ENCODE results near the gene CDKL5. TPM values are rescaled to one million over a fixed set of nuclear protein-coding genes. Genes with fewer than 3 reads are reported as not detected.
A peak's percentile ranks its signal among the peaks of the same experiment; 100 is the strongest.

Gene CDKL5
- total and polyA plus RNA-seq, 5 experiments from 2014 or later: 0.74 to 5.6 (median 1.3) TPM

DNA sequence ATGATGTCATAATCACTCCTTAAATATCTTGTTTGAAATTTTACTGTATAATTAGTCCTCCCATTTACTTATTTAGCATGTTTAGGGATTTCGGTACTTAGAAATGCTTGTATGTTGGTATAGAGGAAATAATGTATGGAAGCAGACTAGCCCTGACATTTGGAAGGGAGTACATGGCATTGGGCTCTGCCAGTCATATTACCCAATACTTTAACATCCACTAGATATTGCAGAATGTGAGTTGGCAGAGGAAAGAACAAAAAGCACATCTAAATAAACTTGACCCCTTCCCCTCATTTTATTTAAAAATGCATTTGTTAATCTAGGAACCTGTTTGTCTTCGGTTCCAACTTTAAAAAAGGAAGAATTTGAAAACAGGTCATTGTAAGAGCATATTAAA is 168.7 kb downstream of the CDKL5 start:
- Mint-ChIP-seq H3K4me3 (no peak overlapping the region), H3K9me3 (peaks cover 0 to 5% (median 0%) of the 10 kb centered on the region in 9 donors), H3K27ac (no peak overlapping the region), H3K4me1 (no peaks in the 10 kb centered on the region), H3K36me3 (peaks cover 17 to 22% (median 20%) of the 10 kb centered on the region in 3 donors), H3K27me3 (no peaks in the 10 kb centered on the region)
- no peak for DNase-seq
- no peak for ATAC-seq
- POLR2A ChIA-PET: no interaction called here

DNA sequence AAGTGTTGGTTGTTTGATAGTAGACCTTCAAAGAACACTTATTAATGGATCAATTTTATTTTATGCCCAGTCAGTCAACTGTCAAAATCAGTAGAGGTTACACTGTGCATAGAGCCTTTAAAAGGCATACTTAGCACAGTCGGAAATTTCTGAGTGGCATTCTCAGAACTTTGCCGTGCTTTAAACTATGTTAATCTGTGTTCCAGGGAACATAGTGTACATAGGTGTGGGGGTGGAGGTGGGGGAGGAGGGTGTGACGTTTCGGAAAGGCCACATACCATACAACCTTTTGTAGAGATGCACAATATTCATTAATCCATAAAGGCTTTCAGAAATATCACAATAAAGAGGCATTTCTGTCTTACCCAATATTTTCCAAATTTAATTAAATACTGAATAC is 170.7 kb downstream of the CDKL5 start:
- Mint-ChIP-seq H3K36me3 (peaks cover 13 to 21% (median 17%) of the 10 kb centered on the region in 3 donors), H3K27me3 (no peaks in the 10 kb centered on the region), H3K27ac (no peak overlapping the region), H3K4me1 (no peaks in the 10 kb centered on the region), H3K4me3 (no peak overlapping the region), H3K9me3 (peaks cover 0 to 3% (median 0%) of the 10 kb centered on the region in 9 donors)
- POLR2A ChIA-PET: no interaction called here
- DNase-seq: no peak
- ATAC-seq: no peak

DNA sequence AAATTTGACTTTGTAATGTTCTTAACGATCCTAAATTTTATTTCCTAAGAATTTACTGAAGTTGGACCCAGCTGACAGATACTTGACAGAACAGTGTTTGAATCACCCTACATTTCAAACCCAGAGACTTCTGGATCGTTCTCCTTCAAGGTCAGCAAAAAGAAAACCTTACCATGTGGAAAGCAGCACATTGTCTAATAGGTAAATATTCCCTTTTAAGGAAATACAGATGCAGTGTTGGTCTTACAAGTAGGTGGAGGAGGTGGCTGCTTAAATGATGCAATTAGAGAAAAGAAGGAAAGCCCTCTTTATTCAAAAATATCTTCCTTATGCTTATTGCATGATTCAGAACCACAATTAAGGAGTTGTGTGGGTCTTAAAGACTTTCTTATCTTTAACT is 173.0 kb downstream of the CDKL5 start:
- H3K36me3 Mint-ChIP-seq: peaks cover 12 to 25% (median 13%) of the 10 kb centered on the region in 3 donors
- H3K27me3 Mint-ChIP-seq: no peaks in the 10 kb centered on the region
- DNase-seq: no peak
- POLR2A ChIA-PET: no interaction called here
- peaks cover 0 to 2% (median 0%) of the 10 kb centered on the region in 4 donors for H3K4me1 Mint-ChIP-seq
- ATAC-seq: no peak
- H3K4me3 Mint-ChIP-seq: no peak overlapping the region
- peaks cover 0 to 2% (median 0%) of the 10 kb centered on the region in 9 donors for H3K9me3 Mint-ChIP-seq
- peak overlapping the region in 1 of 10 donors; percentile 26 for H3K27ac Mint-ChIP-seq

DNA sequence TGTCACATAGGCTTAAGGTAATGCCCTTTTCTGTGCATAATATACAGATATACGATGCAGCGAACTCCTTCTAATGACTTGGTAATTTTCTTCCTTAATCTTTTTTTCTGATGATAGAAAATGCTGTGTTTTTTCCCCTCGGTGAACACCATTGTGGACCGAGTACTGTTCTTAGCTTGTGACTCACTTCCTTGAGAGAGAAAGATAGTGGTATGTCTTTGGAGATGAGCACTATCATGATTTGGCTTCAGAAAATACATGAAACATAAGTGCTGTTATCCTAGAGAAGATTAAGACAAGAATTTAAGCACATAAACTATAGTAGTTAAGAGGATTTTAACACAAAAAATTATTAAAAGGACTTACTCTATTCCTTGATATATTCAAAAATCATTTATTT is 182.6 kb downstream of the CDKL5 start:
- no peak overlapping the region for H3K4me3 Mint-ChIP-seq
- POLR2A ChIA-PET: no interaction called here
- peaks cover 0 to 3% (median 0%) of the 10 kb centered on the region in 4 donors for H3K4me1 Mint-ChIP-seq
- DNase-seq: no peak
- no peaks in the 10 kb centered on the region for H3K9me3 Mint-ChIP-seq
- H3K36me3 Mint-ChIP-seq: peaks cover 4 to 47% (median 16%) of the 10 kb centered on the region in 3 donors
- no peak overlapping the region for H3K27ac Mint-ChIP-seq
- no peak for ATAC-seq
- H3K27me3 Mint-ChIP-seq: no peaks in the 10 kb centered on the region

DNA sequence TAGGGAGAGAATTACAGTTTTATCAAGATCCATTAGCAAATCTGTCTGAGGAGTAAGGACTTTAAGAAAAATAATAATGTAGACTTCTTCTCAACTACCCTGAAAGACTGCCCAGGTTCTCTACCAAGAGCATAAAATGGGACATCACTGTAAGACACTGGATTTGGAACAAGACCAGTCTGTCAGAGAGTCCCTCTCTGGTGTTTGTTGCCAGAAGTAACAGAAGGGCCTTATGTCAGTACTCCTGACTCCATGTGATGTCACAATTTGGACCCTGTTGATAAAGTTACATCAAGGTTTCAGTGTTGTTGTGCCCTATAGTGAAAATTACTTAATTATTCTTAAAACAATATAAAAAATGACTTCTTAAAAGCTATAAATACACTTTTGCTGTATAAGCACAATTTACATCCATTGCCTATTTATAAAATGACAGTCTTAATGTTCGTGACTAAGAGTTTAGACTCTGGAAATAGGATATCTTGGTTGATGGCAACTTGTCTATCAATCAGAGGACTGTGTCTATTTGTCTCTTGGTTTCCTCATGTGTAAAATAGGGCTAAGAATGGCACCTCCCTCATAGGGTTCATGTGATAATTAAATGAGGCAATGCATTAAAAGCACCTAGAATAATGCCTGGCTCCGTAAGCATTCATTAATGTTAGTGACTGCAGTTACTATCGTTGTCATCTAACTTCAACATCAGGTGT is 188.7 kb downstream of the CDKL5 start:
- DNase-seq (no peak), ATAC-seq (no peak)
- Mint-ChIP-seq H3K27me3 (no peaks in the 10 kb centered on the region), H3K9me3 (no peaks in the 10 kb centered on the region), H3K36me3 (peaks cover 4 to 18% (median 16%) of the 10 kb centered on the region in 3 donors), H3K4me3 (no peak overlapping the region), H3K4me1 (no peaks in the 10 kb centered on the region), H3K27ac (no peak overlapping the region)
- POLR2A ChIA-PET: no interaction called here

DNA sequence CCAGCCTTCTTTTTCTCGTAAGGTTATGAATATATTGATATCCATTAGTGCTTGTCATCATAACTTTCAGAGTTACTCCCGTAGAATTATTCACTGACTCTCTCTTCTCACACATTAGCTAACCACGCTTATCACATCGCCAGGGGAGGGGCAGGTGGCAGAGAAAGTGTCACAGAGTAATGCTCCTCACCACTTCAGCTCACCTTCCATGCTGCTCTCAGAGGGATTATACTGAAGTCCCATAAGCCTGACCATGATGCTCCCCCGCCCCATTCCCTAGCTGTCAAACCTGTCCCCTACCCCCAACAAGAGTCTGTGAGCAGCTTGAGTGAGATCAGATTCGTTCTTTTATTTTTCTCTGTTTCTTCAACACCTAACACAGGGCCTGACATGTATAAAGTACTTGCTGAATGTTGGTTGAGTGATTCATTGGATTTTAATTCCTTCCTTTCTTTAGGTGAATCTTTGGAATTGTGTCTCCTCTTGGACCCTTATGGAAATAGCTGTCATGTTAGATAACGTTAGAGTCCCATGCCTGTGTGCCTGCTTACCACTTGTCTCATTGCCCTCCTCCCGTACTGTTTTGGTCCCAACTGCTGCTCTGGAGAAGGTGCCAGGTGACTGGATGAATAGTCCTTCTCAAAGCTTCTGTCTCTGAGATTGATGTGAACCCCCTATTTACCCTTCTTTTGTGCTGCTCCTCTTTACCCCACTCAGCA is 191.4 kb downstream of the CDKL5 start:
- no peaks in the 10 kb centered on the region for H3K27me3 Mint-ChIP-seq
- H3K36me3 Mint-ChIP-seq: peaks cover 0 to 11% (median 7%) of the 10 kb centered on the region in 3 donors
- no peak for DNase-seq
- POLR2A ChIA-PET: no interaction called here
- no peak overlapping the region for H3K27ac Mint-ChIP-seq
- no peak overlapping the region for H3K4me3 Mint-ChIP-seq
- ATAC-seq: no peak
- no peaks in the 10 kb centered on the region for H3K4me1 Mint-ChIP-seq
- H3K9me3 Mint-ChIP-seq: no peaks in the 10 kb centered on the region

DNA sequence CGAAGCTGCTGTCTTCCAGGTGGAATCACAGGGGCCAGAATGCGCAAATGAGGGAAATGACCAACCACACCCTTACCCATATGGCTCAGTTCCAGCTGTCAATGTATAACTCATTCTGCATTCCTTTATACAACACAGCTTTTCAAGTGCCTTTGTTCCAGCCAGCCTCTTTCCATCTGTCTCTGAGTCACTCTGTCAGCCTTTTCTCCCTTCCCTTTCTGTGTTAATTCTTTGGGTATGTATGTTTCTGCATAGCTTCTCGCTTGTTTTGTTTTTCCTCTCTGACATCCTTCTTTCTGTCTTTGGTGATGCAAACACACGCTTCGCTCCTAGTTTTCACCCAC is 192.0 kb downstream of the CDKL5 start:
- H3K9me3 Mint-ChIP-seq: no peaks in the 10 kb centered on the region
- POLR2A ChIA-PET: no interaction called here
- H3K4me3 Mint-ChIP-seq: no peak overlapping the region
- no peaks in the 10 kb centered on the region for H3K4me1 Mint-ChIP-seq
- H3K27ac Mint-ChIP-seq: no peak overlapping the region
- DNase-seq: no peak
- H3K27me3 Mint-ChIP-seq: no peaks in the 10 kb centered on the region
- ATAC-seq: no peak
- H3K36me3 Mint-ChIP-seq: peaks cover 0 to 11% (median 7%) of the 10 kb centered on the region in 3 donors

DNA sequence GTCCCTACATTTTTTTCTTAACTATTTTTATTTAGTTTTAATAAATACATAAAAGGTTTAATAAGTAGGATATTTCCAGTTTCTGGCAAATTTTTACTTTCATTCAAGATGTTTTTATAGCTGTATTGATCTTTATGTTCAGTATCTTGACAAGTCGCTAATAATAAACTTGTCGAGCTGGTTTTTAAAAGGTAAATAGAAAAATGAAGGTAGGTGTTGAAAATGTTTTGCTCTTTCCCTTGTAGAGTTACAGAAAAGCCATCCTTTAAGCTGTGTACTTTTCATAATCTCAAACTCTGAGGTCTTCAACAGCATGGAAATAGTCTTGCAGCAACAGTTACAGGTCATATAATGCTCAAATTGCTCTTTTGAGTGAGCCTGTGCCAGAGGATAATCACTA is 193.9 kb downstream of the CDKL5 start:
- Mint-ChIP-seq H3K4me1 (no peaks in the 10 kb centered on the region), H3K9me3 (no peaks in the 10 kb centered on the region), H3K27ac (no peak overlapping the region), H3K36me3 (peaks cover 0 to 5% (median 4%) of the 10 kb centered on the region in 3 donors), H3K27me3 (no peaks in the 10 kb centered on the region), H3K4me3 (no peak overlapping the region)
- no peak for ATAC-seq
- no peak for DNase-seq
- POLR2A ChIA-PET: no interaction called here

DNA sequence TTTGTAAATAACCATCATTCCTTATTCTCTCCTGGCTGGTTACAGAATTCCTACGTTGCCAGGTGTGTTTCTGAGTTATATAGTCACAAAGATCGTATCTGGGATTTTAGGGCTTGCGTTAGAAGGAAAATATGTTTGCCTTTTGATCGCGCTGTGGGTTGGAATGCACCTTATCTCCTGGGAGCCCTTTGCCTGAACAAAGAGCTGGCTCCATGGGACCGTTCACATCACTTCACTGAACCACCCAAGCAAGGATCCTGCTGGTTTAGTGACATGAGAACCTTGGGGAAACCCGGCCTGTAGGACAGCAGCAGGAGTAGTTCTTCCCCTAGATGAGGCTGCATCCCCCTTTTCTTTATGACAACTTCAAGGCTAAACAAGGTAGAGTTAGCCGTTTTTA is 194.9 kb downstream of the CDKL5 start:
- no peaks in the 10 kb centered on the region for H3K9me3 Mint-ChIP-seq
- DNase-seq: no peak
- POLR2A ChIA-PET: no interaction called here
- no peak overlapping the region for H3K4me3 Mint-ChIP-seq
- H3K27me3 Mint-ChIP-seq: no peaks in the 10 kb centered on the region
- no peaks in the 10 kb centered on the region for H3K4me1 Mint-ChIP-seq
- ATAC-seq: no peak
- H3K27ac Mint-ChIP-seq: no peak overlapping the region
- peaks cover 0 to 13% (median 2%) of the 10 kb centered on the region in 3 donors for H3K36me3 Mint-ChIP-seq

DNA sequence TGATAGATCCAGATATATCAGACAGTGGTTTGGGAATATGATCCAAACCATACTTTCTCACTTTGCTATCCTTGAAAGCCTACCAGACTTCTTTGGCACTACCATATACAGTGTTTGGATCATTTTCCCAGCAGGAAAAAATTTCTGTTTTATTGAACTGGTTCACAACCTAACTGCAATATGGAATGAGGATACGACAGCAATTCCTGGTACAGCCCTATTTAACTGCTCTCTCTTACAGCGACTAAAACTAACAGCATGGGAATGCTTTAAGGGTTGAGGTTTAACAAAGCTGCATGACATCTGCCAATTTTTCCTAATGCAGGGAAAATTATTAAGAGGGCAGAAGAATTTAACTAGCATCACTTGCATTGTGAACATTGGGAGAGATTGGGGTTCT is 199.2 kb downstream of the CDKL5 start:
- H3K27ac Mint-ChIP-seq: no peak overlapping the region
- no peaks in the 10 kb centered on the region for H3K27me3 Mint-ChIP-seq
- no peak overlapping the region for H3K4me3 Mint-ChIP-seq
- H3K36me3 Mint-ChIP-seq: peaks cover 0 to 35% (median 6%) of the 10 kb centered on the region in 3 donors
- no peaks in the 10 kb centered on the region for H3K9me3 Mint-ChIP-seq
- ATAC-seq (no peak), DNase-seq (no peak)
- no peaks in the 10 kb centered on the region for H3K4me1 Mint-ChIP-seq
- POLR2A ChIA-PET: no interaction called here

DNA sequence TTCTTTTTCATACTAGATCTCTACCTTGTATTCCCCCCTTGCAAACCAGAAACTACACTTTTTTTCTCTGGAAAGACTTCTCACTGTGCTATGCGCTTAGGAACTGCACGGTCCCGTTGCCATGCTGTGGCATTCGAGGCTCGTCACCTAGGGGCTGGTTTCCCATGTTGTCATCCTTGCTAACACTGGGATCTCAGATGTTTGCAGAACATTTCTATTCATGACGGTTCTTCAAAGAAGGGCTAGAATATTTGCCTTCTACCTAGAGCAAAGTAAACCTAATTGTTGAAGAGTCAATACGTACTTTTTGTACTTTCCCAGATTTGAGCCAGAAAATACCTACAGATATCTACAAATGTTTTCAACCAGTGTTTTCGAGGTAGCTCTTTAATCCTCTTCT is 205.5 kb downstream of the CDKL5 start:
- no peak for ATAC-seq
- Mint-ChIP-seq H3K27me3 (no peaks in the 10 kb centered on the region), H3K36me3 (peaks cover 0 to 24% (median 10%) of the 10 kb centered on the region in 3 donors), H3K4me3 (no peak overlapping the region), H3K27ac (no peak overlapping the region), H3K4me1 (no peaks in the 10 kb centered on the region), H3K9me3 (peaks cover 0 to 2% (median 0%) of the 10 kb centered on the region in 9 donors)
- DNase-seq: no peak
- POLR2A ChIA-PET: no interaction called here

DNA sequence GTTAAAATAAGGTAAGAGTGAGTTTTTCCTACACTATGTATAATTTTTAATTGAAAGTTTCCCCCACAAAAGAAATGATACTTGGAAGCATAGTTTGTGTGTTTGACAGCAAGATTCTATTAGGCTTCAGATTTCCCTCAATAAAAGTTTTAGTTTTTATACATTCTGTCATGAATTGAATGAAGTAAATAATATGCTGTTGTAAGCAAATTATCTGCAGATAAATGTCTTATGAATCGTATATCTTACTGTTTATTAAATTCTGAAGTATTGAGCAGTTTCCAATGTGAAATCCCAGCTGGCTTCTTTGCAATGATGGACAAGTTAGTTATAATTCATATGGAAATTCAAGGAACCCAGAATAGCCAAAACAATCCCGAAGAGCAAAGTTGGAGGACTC is 213.0 kb downstream of the CDKL5 start:
- Mint-ChIP-seq H3K36me3 (peaks cover 0 to 6% (median 3%) of the 10 kb centered on the region in 3 donors), H3K9me3 (peaks cover 0 to 2% (median 0%) of the 10 kb centered on the region in 9 donors), H3K27me3 (no peaks in the 10 kb centered on the region), H3K4me3 (no peak overlapping the region), H3K27ac (no peak overlapping the region), H3K4me1 (no peaks in the 10 kb centered on the region)
- DNase-seq (no peak), ATAC-seq (no peak)
- POLR2A ChIA-PET: no interaction called here

DNA sequence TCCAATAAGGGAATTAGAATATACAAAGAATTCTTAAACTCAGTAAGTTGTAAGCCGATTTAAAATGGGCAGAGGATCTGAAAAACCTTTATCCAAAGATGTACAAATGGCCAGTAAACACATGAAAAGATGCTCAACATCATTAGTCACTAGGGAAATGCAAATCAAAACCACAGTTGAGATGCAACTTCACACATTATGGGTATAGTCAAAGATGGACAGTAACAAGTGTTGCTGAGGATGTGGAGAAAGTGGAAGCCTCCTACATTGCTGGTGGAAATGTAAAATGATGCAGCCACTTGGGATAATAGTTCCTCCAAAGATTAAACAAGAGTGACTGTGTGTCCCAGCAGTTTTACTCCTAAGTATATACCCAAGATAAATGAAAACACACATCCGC is 213.9 kb downstream of the CDKL5 start:
- POLR2A ChIA-PET: no interaction called here
- no peak overlapping the region for H3K27ac Mint-ChIP-seq
- H3K27me3 Mint-ChIP-seq: no peaks in the 10 kb centered on the region
- H3K36me3 Mint-ChIP-seq: peaks cover 0 to 6% (median 3%) of the 10 kb centered on the region in 3 donors
- peaks cover 0 to 2% (median 0%) of the 10 kb centered on the region in 9 donors for H3K9me3 Mint-ChIP-seq
- ATAC-seq (no peak), DNase-seq (no peak)
- H3K4me3 Mint-ChIP-seq: no peak overlapping the region
- H3K4me1 Mint-ChIP-seq: no peaks in the 10 kb centered on the region
